SK-N-SH treated with all-trans-retinoic acid at 6 μM for 48 hours (cell line): ENCODE measurements around the gene GIMAP8.

Experiments
- ARNTL ChIP-seq: fragments of 450-650 bp; formaldehyde crosslinking; IDR thresholded peaks from 2 replicates; pipeline ENCODE4 v1.5.0; 2020; ENCODE audit warnings: low read depth, mild to moderate bottlenecking, moderate library complexity, borderline replicate concordance
- CREB5 ChIP-seq: fragments of 250-450 bp; sonication (Bioruptor Pico); IDR thresholded peaks from 2 replicates; pipeline ENCODE4 v1.5.1; 2020; ENCODE audit warnings: low read depth, mild to moderate bottlenecking, moderate library complexity
- CSDC2 ChIP-seq: fragments of 250-450 bp; sonication (Bioruptor Pico); IDR thresholded peaks from 2 replicates; pipeline ENCODE4 v1.5.0; 2020; ENCODE audit warnings: mild to moderate bottlenecking, moderate library complexity
- ISL1 ChIP-seq: fragments of 250-450 bp; sonication (Bioruptor Pico); IDR thresholded peaks from 2 replicates; pipeline ENCODE4 v2.1.2; 2022; ENCODE audit warnings: mild to moderate bottlenecking, moderate library complexity
- PPARA ChIP-seq: fragments of 250-450 bp; sonication (Bioruptor Pico); IDR thresholded peaks from 2 replicates; pipeline ENCODE4 v1.5.0; 2020; ENCODE audit warnings: mild to moderate bottlenecking, borderline replicate concordance
- RARB ChIP-seq: fragments of 250-450 bp; sonication (Bioruptor Pico); IDR thresholded peaks from 2 replicates; pipeline ENCODE4 v1.8.0; 2021; ENCODE audit warnings: mild to moderate bottlenecking, moderate library complexity
- SNAI2 ChIP-seq: fragments of 250-450 bp; sonication (Bioruptor Pico); IDR thresholded peaks from 2 replicates; pipeline ENCODE4 v1.5.0; 2020; ENCODE audit warnings: mild to moderate bottlenecking, moderate library complexity
- TOX ChIP-seq: fragments of 250-450 bp; sonication (Bioruptor Pico); IDR thresholded peaks from 2 replicates; pipeline ENCODE4 v1.8.0; 2021; ENCODE audit warnings: mild to moderate bottlenecking, moderate library complexity, borderline replicate concordance
- ZFP3 ChIP-seq: fragments of 250-450 bp; sonication (Bioruptor Pico); IDR thresholded peaks from 2 replicates; pipeline ENCODE4 v1.5.0; 2020; ENCODE audit warnings: mild to moderate bottlenecking, moderate library complexity
- ZFP30 ChIP-seq: fragments of 450-650 bp; formaldehyde crosslinking; IDR thresholded peaks from 2 replicates; pipeline ENCODE4 v1.5.0; 2022; ENCODE audit warnings: mild to moderate bottlenecking, moderate library complexity
- ZNF565 ChIP-seq: fragments of 450-650 bp; formaldehyde crosslinking; conservative IDR thresholded peaks from 2 replicates; pipeline ENCODE4 v1.5.0; 2020; ENCODE audit warnings: low read depth, mild to moderate bottlenecking, moderate library complexity
- TF ChIP-seq, protein P1 (sequence below): fragments of 250-450 bp; sonication (Bioruptor Pico); IDR thresholded peaks from 2 replicates; pipeline ENCODE4 v1.8.0; 2021; ENCODE audit warnings: low read depth, mild to moderate bottlenecking, moderate library complexity, borderline replicate concordance
- TF ChIP-seq, protein P2 (sequence below): fragments of 250-450 bp; sonication (Bioruptor Pico); IDR thresholded peaks from 2 replicates; pipeline ENCODE4 v1.8.0; 2020; ENCODE audit warnings: mild to moderate bottlenecking, moderate library complexity, borderline replicate concordance
- TF ChIP-seq, protein P3 (sequence below): fragments of 250-450 bp; sonication (Bioruptor Pico); IDR thresholded peaks from 2 replicates; pipeline ENCODE4 v1.5.1; 2021; ENCODE audit warnings: mild to moderate bottlenecking, moderate library complexity

DNA sequence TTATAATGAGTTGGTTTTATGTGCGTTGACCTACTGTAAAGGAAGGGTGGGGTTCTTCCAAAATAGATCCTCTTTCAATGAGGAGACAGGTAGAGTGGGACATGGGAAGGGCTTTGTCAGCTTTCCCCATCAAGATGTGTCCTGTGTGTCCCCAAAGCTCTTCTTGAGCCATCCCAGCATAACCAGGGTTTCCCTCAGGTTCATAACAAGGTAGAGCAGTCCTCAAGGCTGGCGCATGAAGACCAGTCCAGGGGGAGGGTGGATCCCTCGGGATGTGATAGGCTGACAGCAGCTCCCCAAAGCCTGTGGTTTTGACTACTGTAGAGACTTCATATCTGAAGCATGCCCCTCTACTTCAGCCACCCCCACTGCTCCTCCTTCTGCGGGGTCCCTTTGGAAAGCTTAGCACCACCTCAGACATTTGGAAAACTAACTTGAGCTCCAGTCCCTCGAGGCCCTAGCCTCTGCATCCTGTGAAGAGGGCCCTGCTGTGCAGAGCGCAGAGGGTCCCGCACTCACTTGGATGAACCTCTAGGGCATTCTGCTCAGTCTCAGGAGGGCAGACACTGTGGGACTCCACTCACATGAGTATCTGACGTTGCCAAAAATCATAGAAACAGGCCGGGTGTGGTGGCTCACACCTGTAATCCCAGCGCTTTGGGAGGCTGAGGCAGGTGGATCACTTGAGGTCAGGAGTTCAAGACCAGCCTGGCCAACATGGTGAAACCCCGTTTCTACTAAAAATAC lies 1.1 kb upstream of the GIMAP8 start:
- TF ChIP-seq RARB (CRISPR knock-in tag) (no peak), ZFP30 (CRISPR knock-in tag) (no peak), ISL1 (CRISPR knock-in tag) (no peak), SNAI2 (CRISPR knock-in tag) (no peak), ZNF565 (CRISPR knock-in tag) (no peak), ZFP3 (no peak), TOX (CRISPR knock-in tag) (no peak), PPARA (no peak), CSDC2 (no peak), ARNTL (CRISPR knock-in tag) (no peak), CREB5 (CRISPR knock-in tag) (no peak)
- TF ChIP-seq, protein P1, sequence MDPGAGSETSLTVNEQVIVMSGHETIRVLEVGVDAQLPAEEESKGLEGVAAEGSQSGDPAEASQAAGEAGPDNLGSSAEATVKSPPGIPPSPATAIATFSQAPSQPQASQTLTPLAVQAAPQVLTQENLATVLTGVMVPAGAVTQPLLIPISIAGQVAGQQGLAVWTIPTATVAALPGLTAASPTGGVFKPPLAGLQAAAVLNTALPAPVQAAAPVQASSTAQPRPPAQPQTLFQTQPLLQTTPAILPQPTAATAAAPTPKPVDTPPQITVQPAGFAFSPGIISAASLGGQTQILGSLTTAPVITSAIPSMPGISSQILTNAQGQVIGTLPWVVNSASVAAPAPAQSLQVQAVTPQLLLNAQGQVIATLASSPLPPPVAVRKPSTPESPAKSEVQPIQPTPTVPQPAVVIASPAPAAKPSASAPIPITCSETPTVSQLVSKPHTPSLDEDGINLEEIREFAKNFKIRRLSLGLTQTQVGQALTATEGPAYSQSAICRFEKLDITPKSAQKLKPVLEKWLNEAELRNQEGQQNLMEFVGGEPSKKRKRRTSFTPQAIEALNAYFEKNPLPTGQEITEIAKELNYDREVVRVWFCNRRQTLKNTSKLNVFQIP: no peak
- TF ChIP-seq, protein P2, sequence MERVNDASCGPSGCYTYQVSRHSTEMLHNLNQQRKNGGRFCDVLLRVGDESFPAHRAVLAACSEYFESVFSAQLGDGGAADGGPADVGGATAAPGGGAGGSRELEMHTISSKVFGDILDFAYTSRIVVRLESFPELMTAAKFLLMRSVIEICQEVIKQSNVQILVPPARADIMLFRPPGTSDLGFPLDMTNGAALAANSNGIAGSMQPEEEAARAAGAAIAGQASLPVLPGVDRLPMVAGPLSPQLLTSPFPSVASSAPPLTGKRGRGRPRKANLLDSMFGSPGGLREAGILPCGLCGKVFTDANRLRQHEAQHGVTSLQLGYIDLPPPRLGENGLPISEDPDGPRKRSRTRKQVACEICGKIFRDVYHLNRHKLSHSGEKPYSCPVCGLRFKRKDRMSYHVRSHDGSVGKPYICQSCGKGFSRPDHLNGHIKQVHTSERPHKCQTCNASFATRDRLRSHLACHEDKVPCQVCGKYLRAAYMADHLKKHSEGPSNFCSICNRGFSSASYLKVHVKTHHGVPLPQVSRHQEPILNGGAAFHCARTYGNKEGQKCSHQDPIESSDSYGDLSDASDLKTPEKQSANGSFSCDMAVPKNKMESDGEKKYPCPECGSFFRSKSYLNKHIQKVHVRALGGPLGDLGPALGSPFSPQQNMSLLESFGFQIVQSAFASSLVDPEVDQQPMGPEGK: no peak
- TF ChIP-seq, protein P3, sequence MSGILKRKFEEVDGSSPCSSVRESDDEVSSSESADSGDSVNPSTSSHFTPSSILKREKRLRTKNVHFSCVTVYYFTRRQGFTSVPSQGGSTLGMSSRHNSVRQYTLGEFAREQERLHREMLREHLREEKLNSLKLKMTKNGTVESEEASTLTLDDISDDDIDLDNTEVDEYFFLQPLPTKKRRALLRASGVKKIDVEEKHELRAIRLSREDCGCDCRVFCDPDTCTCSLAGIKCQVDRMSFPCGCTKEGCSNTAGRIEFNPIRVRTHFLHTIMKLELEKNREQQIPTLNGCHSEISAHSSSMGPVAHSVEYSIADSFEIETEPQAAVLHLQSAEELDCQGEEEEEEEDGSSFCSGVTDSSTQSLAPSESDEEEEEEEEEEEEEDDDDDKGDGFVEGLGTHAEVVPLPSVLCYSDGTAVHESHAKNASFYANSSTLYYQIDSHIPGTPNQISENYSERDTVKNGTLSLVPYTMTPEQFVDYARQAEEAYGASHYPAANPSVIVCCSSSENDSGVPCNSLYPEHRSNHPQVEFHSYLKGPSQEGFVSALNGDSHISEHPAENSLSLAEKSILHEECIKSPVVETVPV (CRISPR knock-in tag): no peak
